Islet precursor cell (in vitro differentiated cells): Measurements from ENCODE around the gene CDY1B.
"Not testable (repeated sequence)": the region's sequence is repeated elsewhere in the genome, so short reads cannot be mapped to it uniquely, and the experiment has no call there.

Experiments
- DNase-seq: peaks from one replicate; pipeline ENCODE4 v3.0.0-alpha.2; 2018

CDY1B gene, protein sequence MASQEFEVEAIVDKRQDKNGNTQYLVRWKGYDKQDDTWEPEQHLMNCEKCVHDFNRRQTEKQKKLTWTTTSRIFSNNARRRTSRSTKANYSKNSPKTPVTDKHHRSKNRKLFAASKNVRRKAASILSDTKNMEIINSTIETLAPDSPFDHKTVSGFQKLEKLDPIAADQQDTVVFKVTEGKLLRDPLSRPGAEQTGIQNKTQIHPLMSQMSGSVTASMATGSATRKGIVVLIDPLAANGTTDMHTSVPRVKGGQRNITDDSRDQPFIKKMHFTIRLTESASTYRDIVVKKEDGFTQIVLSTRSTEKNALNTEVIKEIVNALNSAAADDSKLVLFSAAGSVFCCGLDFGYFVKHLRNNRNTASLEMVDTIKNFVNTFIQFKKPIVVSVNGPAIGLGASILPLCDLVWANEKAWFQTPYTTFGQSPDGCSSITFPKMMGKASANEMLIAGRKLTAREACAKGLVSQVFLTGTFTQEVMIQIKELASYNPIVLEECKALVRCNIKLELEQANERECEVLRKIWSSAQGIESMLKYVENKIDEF

GRCh38 chrY:24047919-24048318 is at the start of gene CDY1B:
CDY1B (minus strand) TSS chrY:24048019; CDS start chrY:24047688, 331 bp downstream.
- not testable (repeated sequence) for DNase-seq

GRCh38 chrY:24049525-24049924 is 1.7 kb upstream of the CDY1B start:
- not testable (repeated sequence) for DNase-seq

- DNase-seq: not testable (repeated sequence)
These were observed 4.6 kb downstream of the CDY1B start for GRCh38 chrY:24043209-24043608.

GRCh38 chrY:24039008-24039718 is 8.7 kb downstream of the CDY1B start:
- DNase-seq: not testable (repeated sequence)

- not testable (repeated sequence) for DNase-seq
These were observed 21.4 kb downstream of the CDY1B start for GRCh38 chrY:24026212-24027103.
